Body of pancreas (tissue), 4 donors: ENCODE data around the gene ST14. TPM values are rescaled to one million over a fixed set of nuclear protein-coding genes. Genes with fewer than 3 reads are reported as not detected.
A peak's percentile ranks its signal among the peaks of the same experiment; 100 is the strongest.

Experiments
- ATAC-seq: fragments of 150-250 bp; one replicate; pipeline ENCODE4 v1.9.1; 2016
- DNase-seq, 4 donors: peaks; one replicate each; pipeline ENCODE4 v3.0.0-alpha.2; 2019
- H3K27ac ChIP-seq, 4 donors: fragments of 200-600 bp; sonication (generic); 1 replicate in 3 of 4; 2 replicates in 1 of 4; pipeline versions ENCODE4 v1.5.1 to v1.6.1; 2016 to 2019; ENCODE audit warnings: mild to moderate bottlenecking in 1 of 4, mixed read lengths in 1 of 4, moderate library complexity in 1 of 4
- H3K27me3 ChIP-seq, 2 donors: fragments of 200-600 bp; sonication (generic); one replicate each; pipeline ENCODE4 v1.6.0; 2016; ENCODE audit warnings: mild to moderate bottlenecking in 1 of 2
- H3K36me3 ChIP-seq, 2 donors: fragments of 200-600 bp; sonication (generic); replicated peaks in 1 of 2; 2 replicates each; pipeline ENCODE4 v1.5.1; 2016; ENCODE audit warnings: low read depth in 2 of 2; ENCODE audit not compliant: insufficient read depth in 1 of 2
- H3K4me1 ChIP-seq: fragments of 200-600 bp; sonication (generic); one replicate; pipeline ENCODE4 v1.6.0; 2016
- H3K4me3 ChIP-seq, 2 donors: fragments of 200-600 bp; sonication (generic); 1 replicate in 1 of 2; 2 replicates in 1 of 2; pipeline ENCODE4 v1.5.1; 2016 to 2019
- H3K9me3 ChIP-seq, 3 donors: fragments of 200-600 bp; sonication (generic); 1 replicate in 2 of 3; 2 replicates in 1 of 3; pipeline ENCODE4 v1.5.1; 2016
- CTCF ChIP-seq, 7 experiments: fragments of 450-650 bp in 4 of 7; fragments of 200-600 bp in 3 of 7; sonication (generic) in 3 of 7; IDR thresholded peaks; one replicate each; pipeline ENCODE4 v1.5.1; 2016 to 2019; ENCODE audit warnings: antibody characterized with exemption in 7 of 7
- POLR2A ChIP-seq, 3 donors: fragments of 450-650 bp; IDR thresholded peaks; one replicate each; pipeline ENCODE4 v1.6.1; 2016; ENCODE audit warnings: antibody characterized with exemption in 3 of 3, mild to moderate bottlenecking in 2 of 3
- WGBS, 2 donors: methylation state at CpG; one replicate each; pipeline ENCODE4 v1.1.5; 2017; 5-methylcytosine and 5-hydroxymethylcytosine counted together
- intact Hi-C: fragments of 100-400 bp; cut with DNase I; formaldehyde crosslinking; loops from one replicate; pipeline ENCODE4 v1.15.1; 2023
- total RNA-seq, 2 donors: library from RNA; depleted of rRNA; stranded (reverse); fragments of >200 nt; gene quantifications; one replicate each; pipeline ENCODE4 v1.1.0, GENCODE V29; 2016

ST14 gene
- total RNA-seq, 2 donors from 2014 or later = 55.3 to 61.0 TPM

DNA sequence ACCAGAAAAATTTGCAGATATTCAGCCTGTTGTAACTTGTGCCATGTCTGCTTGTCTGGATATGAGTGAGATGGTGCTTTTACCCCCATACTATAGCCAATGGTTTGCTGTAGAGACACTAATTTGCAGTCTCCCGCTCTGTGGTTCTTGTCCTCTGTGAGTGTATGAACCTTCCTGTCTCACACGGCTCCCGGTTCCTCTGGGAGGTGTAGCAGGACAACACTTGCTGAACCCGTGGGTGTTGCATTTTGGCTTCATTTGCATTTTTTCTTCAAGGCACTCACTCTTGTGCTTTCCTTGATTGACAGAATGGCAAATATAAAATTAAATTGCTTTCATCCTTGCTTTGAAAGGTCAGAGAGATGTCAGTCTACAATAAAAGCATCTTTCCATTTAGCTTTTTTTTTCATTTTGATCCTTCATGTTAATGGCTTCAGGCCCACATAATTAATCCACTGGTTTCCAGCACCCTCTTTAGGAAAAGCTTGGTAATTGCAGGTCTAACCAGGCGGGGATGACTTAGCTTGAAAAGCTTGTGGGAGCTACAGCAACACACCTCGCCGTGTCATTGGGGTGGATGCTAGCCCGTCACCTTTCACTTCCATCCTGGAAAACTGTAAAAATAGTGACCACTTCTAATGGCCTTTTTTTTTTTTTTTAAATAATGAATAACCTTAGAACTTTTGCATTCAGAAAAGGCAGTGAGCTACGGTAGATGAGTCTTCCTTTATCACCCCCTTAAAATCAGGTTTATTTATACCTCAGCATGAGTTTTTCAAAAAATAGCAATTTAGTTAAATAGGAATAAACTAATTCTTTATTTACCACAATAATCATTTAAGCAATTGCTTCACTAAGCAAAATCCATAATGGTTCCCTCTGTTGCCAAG, 27.4 kb upstream of the ST14 start:
- H3K9me3 ChIP-seq = no peaks in the 10 kb centered on the region
- no peak overlapping the region for H3K4me3 ChIP-seq
- H3K27me3 ChIP-seq = no peaks in the 10 kb centered on the region
- WGBS, 2 donors = 52 to 53% methylated on average over 9 of the region's 9 CpGs
- H3K4me1 ChIP-seq = no peaks in the 10 kb centered on the region
- no peak overlapping the region for H3K27ac ChIP-seq
- H3K36me3 ChIP-seq = peaks cover 0 to 10% of the 10 kb centered on the region in 2 donors
- ATAC-seq (peak; percentile 87), DNase-seq (peak; percentile 47 to 68 (median 62))
- TF ChIP-seq POLR2A (IDR thresholded peaks at IDR 0.05) (no peak), CTCF (IDR thresholded peaks at IDR 0.05) (peak; percentile 59 to 93 (median 88))
- intact Hi-C loops = loop anchor here (5.0 kb wide), 1 partner anchor 205 kb away; no protein-coding TSS in a partner anchor

GRCh38 chr11:130133716-130134115, 25.9 kb upstream of the ST14 start:
- intact Hi-C loops = loop anchor here (5.0 kb wide), 1 partner anchor 206 kb away; no protein-coding TSS in a partner anchor
- DNase-seq (no peak), ATAC-seq (no peak)
- TF ChIP-seq POLR2A (IDR thresholded peaks at IDR 0.05) (no peak), CTCF (IDR thresholded peaks at IDR 0.05) (no peak)
- H3K4me3 ChIP-seq = no peak overlapping the region
- H3K27ac ChIP-seq = no peak overlapping the region
- WGBS, 2 donors = 56 to 61% methylated on average over 8 of the region's 8 CpGs
- no peaks in the 10 kb centered on the region for H3K27me3 ChIP-seq
- H3K9me3 ChIP-seq = no peaks in the 10 kb centered on the region
- H3K36me3 ChIP-seq = peaks cover 0 to 7% of the 10 kb centered on the region in 2 donors
- no peaks in the 10 kb centered on the region for H3K4me1 ChIP-seq

GRCh38 chr11:130136107-130136506, 23.5 kb upstream of the ST14 start:
- WGBS, 2 donors = 81 to 85% methylated on average over 7 of the region's 7 CpGs
- Histone ChIP-seq H3K27ac (no peak overlapping the region), H3K27me3 (no peaks in the 10 kb centered on the region), H3K4me1 (no peaks in the 10 kb centered on the region), H3K36me3 (peaks cover 0 to 1% of the 10 kb centered on the region in 2 donors), H3K9me3 (no peaks in the 10 kb centered on the region), H3K4me3 (no peak overlapping the region)
- no peak for ATAC-seq
- intact Hi-C loops = no loop called here
- DNase-seq = no peak
- no peak for TF ChIP-seq CTCF (IDR thresholded peaks at IDR 0.05)
- no peak for TF ChIP-seq POLR2A (IDR thresholded peaks at IDR 0.05)

GRCh38 chr11:130137999-130138398, 21.6 kb upstream of the ST14 start:
- no peak overlapping the region for H3K4me3 ChIP-seq
- DNase-seq (no peak), ATAC-seq (no peak)
- no peaks in the 10 kb centered on the region for H3K36me3 ChIP-seq
- no peaks in the 10 kb centered on the region for H3K27me3 ChIP-seq
- 89 to 91% methylated on average over 9 of the region's 9 CpGs for WGBS, 2 donors
- TF ChIP-seq CTCF (IDR thresholded peaks at IDR 0.05) (no peak), POLR2A (IDR thresholded peaks at IDR 0.05) (no peak)
- no peaks in the 10 kb centered on the region for H3K4me1 ChIP-seq
- no peaks in the 10 kb centered on the region for H3K9me3 ChIP-seq
- no peak overlapping the region for H3K27ac ChIP-seq
- intact Hi-C loops = no loop called here
